Stimulated activated CD4-positive, alpha-beta T cell treated with anti-CD3 and anti-CD28 coated beads, Interleukin-1b, Interleukin-23, amount 100 ng/mL, for 24 hours (primary cell): ENCODE results near the gene SEPTIN8.
"Not testable (repeated sequence)": the region's sequence is repeated elsewhere in the genome, so short reads cannot be mapped to it uniquely, and the experiment has no call there.

Source experiments
- DNase-seq, 4 experiments: peaks; one replicate each; pipeline ENCODE4 v3.0.0-alpha.2; 2020; ENCODE audit warnings: low read depth in 4 of 4, low spot score in 1 of 4

Gene SEPTIN8

DNA sequence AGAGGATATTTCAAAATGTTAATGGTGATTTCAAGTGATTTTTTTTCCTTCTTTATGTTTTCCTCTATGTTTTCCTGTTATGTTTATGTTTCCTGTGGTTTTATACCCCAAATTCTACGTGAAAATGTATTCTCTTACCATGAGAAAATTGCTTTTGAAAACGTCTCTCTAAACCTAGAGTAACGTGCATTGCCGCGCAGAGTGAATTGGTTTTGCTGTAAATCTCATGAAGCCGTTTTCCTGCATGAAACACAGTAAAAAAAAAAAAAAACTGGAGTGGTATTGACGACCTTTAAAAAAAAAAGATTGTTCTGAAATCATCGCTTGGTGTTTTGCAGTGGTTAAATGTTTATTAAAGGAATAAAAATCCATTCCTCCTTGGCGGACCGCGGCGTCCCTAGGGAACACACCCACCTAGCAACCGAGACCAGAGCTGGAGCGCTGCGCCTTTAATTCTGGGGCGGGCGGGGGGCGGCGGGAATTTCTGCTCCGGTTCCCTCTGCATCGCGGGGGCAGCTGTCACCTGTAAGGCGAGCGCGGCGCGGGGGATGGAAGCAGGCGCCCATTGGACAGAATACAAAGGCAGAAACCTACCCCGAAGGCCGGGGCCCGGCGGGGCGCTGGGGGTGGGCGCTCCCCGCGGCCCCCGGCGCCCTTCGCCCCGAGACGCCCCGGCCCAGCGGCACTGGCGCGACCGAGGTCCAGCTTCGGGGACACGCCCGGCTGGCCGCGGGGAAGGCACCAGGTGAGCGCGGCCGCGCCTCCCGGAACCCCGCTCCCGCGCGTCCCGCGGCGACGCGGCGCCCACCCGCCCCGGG, 36.0 kb upstream of the SEPTIN8 start, which contains the start of gene SOWAHA:
SOWAHA (plus strand) TSS at position 522 of the 818 bp plus-strand sequence. CDS start 320 bp downstream, outside the sequence.
- no peak for DNase-seq

GRCh38 chr5:132812123-132812765, 35.2 kb upstream of the SEPTIN8 start:
- no peak for DNase-seq

GRCh38 chr5:132810605-132811004, 33.6 kb upstream of the SEPTIN8 start:
- DNase-seq, result no peak

- no peak for DNase-seq
Observed at GRCh38 chr5:132808866-132809265, 31.8 kb upstream of the SEPTIN8 start.

GRCh38 chr5:132808448-132808847, 31.4 kb upstream of the SEPTIN8 start:
- no peak for DNase-seq

- DNase-seq, result no peak
Observed at GRCh38 chr5:132807163-132807838, 30.3 kb upstream of the SEPTIN8 start.

DNA sequence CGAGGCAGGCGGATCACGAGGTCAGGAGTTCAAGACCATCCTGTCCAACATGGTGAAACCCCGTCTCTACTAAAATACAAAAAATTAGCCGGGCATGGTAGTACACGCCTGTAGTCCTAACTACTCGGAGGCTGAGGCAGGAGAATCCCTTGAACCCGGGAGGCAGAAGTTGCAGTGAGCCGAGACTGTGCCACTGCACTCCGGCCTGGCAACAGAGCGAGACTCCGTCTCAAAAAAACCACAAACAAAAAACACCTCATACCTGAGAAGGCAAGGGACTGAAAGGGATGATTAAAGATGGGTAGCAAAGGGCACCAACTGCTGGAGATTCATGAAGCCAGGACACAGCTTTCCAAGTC, 29.7 kb upstream of the SEPTIN8 start:
- DNase-seq, result not testable (repeated sequence)

DNA sequence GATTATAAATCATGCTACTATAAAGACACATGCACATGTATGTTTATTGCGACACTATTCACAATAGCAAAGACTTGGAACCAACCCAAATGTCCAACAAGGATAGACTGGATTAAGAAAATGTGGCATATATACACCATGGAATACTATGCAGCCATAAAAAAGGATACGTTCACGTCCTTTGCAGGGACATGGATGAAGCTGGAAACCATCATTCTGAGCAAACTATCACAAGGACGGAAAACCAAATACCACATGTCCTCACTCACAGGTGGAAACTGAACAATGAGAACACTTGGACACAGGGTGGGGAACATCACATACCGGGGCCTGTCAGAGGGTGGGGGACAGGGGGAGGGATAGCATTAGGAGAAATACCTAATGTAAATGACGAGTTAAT, 28.8 kb upstream of the SEPTIN8 start:
- DNase-seq, result not testable (repeated sequence)

DNA sequence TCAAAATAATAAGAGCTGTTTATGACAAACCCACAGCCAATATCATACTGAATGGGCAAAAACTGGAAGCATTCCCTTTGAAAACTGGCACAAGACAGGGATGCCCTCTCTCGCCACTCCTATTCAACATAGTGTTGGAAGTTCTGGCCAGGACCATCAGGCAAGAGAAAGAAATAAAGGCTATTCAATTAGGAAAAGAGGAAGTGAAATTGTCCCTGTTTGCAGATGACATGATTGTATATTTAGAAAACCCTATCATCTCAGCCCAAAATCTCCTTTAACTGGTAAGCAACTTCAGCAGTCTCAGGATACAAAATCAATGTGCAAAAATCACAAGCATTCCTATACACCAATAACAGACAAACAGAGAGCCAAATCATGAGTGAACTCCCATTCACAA, 27.2 kb upstream of the SEPTIN8 start:
- DNase-seq, result not testable (repeated sequence)

DNA sequence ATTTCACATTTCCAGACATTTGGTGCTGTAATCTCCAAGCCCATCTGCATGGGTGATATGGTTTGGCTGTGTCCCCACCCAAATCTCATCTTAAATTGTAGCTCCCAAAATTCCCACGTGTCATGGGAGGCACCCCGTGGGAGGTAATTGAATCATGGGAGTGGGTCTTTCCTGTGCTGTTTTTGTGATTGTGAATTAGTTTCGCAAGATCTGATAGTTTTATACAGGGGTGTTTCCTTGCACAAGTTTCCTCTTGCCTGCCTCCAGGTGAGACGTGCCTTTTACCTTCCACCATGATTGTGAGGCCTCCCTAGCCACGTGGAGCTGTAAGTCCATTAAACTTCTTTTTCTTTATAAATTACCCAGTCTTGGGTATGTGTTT, 25.6 kb upstream of the SEPTIN8 start:
- not testable (repeated sequence) for DNase-seq

- no peak for DNase-seq
Observed at GRCh38 chr5:132802044-132802684, 25.1 kb upstream of the SEPTIN8 start.

DNA sequence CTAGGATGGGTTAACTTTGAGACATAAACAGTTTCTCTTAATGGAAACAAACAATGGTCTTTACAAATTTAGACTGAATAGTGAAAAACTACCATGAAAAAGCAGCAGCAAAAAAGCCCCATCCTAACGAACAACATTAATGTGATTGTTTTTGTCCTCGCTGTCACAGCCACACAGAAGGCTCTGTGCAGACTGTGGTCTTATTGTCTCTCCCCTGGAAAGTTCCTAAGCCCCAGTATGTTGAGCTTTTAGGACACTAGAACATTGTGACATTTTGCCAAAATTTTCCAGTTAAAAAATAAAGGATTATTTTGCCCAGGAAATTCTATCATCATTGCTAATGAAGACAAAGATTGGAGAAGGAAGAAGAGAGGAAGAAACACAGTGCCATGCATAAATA, 23.5 kb upstream of the SEPTIN8 start:
- no peak for DNase-seq

GRCh38 chr5:132799392-132799791, 22.4 kb upstream of the SEPTIN8 start:
- no peak for DNase-seq

- no peak for DNase-seq
Observed at GRCh38 chr5:132797651-132798050, 20.6 kb upstream of the SEPTIN8 start.

- DNase-seq, result no peak
Observed at GRCh38 chr5:132791026-132791425, 14.0 kb upstream of the SEPTIN8 start.

GRCh38 chr5:132790201-132790865, 13.3 kb upstream of the SEPTIN8 start:
- DNase-seq, result no peak

DNA sequence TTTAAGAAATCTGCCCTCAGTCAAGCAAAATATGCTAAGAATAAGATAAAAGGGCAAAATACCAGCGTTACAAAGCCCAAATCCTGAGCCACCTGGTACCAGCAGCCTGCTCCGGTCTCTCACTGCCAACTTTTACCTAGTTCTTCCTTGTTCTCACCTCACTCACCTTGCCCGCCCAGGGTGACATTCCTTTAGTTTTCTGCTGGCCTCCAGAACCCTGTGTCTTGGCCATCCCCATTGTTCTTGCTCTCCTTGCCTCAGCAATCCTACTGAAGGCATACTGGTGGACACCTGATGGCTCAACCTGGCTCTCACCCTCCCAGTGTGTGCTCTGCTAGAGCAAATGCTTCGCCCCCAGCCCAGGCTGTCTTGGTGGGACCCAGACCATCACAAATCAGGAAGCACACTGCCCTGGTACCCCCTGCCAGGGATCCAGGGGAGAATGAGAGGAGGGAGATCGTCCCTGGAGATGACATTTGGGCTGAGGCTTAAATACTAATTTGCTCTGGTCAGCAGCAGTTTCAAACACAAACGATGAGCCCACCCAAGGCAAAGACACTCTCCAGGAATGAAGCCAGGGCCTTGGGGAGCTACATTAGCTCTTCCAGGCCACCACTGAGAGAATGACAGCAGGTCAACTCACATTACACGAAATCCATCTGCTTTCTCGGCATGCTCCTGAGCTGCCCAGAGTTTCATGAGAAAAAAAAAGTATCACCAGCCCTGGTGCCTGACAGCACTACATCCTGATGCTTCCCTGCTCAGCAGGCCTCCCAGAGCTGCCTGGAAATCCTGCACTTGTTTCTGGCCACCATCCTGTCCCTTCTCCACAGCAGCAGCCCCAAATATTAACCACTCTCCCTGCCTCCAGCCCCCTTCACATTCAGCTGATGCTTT, 12.2 kb upstream of the SEPTIN8 start:
- DNase-seq, result no peak

DNA sequence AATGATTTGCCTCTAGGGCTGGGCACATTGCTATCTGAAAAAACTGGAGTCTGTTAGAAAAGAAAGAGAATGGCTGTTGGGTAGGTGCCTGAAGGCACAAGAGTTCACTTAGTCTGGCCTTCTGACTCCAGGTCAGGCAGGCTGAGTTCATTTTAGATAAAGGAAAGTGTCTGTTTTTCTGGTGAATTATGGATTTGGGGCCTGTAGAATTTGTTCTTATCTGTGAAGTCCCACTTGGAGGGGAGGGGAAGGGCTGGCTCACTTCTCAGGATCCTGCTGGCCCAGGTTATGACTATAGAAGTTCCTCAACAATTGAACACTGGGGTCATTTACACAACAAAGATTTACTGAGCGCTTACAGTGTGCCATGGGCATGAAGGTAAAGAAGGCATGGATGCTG, 11.5 kb upstream of the SEPTIN8 start:
- DNase-seq, result no peak

GRCh38 chr5:132787076-132787475, 10.0 kb upstream of the SEPTIN8 start:
- DNase-seq, result no peak

GRCh38 chr5:132785864-132786263, 8.8 kb upstream of the SEPTIN8 start:
- no peak for DNase-seq
